BLaER1 (cell line): ENCODE measurements around the gene GNRH2.
"Not testable (repeated sequence)": the region's sequence is repeated elsewhere in the genome, so short reads cannot be mapped to it uniquely, and the experiment has no call there.

Experiments used
- H3K27ac ChIP-seq: shearing (Covaris generic); formaldehyde crosslinking; 2 replicates; pipeline ENCODE4 v1.8.1; 2022
- H3K27me3 ChIP-seq: shearing (Covaris generic); formaldehyde crosslinking; 2 replicates; pipeline ENCODE4 v1.8.1; 2022
- H3K36me3 ChIP-seq: shearing (Covaris generic); formaldehyde crosslinking; 2 replicates; pipeline ENCODE4 v1.8.1; 2022
- H3K4me1 ChIP-seq: shearing (Covaris generic); formaldehyde crosslinking; 2 replicates; pipeline ENCODE4 v1.8.1; 2022
- H3K4me2 ChIP-seq: shearing (Covaris generic); formaldehyde crosslinking; 2 replicates; pipeline ENCODE4 v1.8.1; 2022
- H3K4me3 ChIP-seq: shearing (Covaris generic); formaldehyde crosslinking; 2 replicates; pipeline ENCODE4 v1.8.1; 2022
- H3K9ac ChIP-seq: shearing (Covaris generic); formaldehyde crosslinking; 2 replicates; pipeline ENCODE4 v1.8.1; 2022
- H3K9me3 ChIP-seq: shearing (Covaris generic); formaldehyde crosslinking; 2 replicates; pipeline ENCODE4 v1.8.1; 2022
- H4K20me1 ChIP-seq: shearing (Covaris generic); formaldehyde crosslinking; 2 replicates; pipeline ENCODE4 v1.8.1; 2022
- Cebpa-rat ChIP-seq: shearing (Covaris generic); IDR thresholded peaks from 2 replicates; pipeline ENCODE4 v1.8.1; 2022

Gene GNRH2

GRCh38 chr20:3059489-3059888 lies 16.1 kb downstream of the GNRH2 start:
- H3K27ac ChIP-seq, result no peak overlapping the region
- no peaks in the 10 kb centered on the region for H3K27me3 ChIP-seq
- H3K4me3 ChIP-seq, result no peak overlapping the region
- H3K4me1 ChIP-seq, result no peaks in the 10 kb centered on the region
- no peak overlapping the region for H3K4me2 ChIP-seq
- H4K20me1 ChIP-seq, result no peaks in the 10 kb centered on the region
- H3K36me3 ChIP-seq, result no peaks in the 10 kb centered on the region
- TF ChIP-seq Cebpa-rat, result no peak
- no peaks in the 10 kb centered on the region for H3K9me3 ChIP-seq
- H3K9ac ChIP-seq, result no peak overlapping the region

DNA sequence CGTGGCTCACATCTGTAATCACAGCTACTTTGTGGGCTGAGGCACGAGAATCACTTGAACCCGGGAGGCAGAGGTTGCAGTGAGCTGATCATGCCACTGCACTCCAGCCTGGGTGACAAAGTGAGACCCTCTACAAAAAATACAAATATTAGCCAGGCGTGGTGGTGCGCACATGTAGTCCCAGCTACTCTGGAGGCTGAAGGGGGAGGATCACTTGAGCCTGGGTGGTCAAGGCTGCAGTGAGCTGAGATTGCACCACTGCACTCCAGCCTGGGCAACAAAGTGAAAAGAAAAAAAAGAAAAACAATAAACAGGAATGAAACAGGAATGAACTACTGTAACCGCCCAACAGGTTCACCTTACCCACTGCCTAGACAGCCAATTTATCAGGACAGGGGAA lies 20.7 kb downstream of the GNRH2 start:
- H3K4me1 ChIP-seq, result peaks cover 18% of the 10 kb centered on the region
- not testable (repeated sequence) for H3K36me3 ChIP-seq, H3K4me2 ChIP-seq, H3K9me3 ChIP-seq, H3K4me3 ChIP-seq, H3K27ac ChIP-seq, H3K9ac ChIP-seq, H3K27me3 ChIP-seq, H4K20me1 ChIP-seq

- Histone ChIP-seq H3K9ac (0 out of 2 replicates have a peak overlapping the region, but pooled peaks have one; percentile 35), H3K9me3 (no peaks in the 10 kb centered on the region), H3K4me2 (peak overlapping the region; percentile 51), H3K27me3 (peaks cover 20% of the 10 kb centered on the region), H3K36me3 (no peaks in the 10 kb centered on the region), H3K4me3 (no peak overlapping the region), H3K4me1 (peaks cover 18% of the 10 kb centered on the region), H4K20me1 (no peaks in the 10 kb centered on the region), H3K27ac (0 out of 2 replicates have a peak overlapping the region, but pooled peaks have one; percentile 9)
- TF ChIP-seq Cebpa-rat, result no peak
These were observed 24.0 kb downstream of the GNRH2 start for GRCh38 chr20:3067139-3068014.

DNA sequence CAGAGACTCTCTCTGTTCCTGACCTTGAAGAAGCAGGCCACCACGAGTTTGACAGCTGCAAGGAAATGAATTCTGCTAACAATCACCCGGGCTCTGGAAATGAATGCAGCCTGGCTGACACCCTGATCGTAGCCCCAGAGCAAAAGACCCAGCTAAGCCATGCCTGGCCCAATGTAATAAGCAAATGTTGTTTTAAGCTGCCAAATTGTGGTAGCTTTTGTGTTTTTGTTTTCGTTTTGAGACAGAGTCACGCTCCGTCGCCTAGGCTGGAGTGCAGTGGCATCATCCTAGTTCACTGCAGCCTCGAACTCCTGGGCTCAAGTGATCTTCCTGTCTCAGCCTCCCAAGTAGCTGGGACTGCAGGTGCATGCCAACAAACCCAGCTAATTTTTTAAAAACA lies 24.7 kb downstream of the GNRH2 start:
- Histone ChIP-seq H4K20me1 (no peaks in the 10 kb centered on the region), H3K36me3 (no peaks in the 10 kb centered on the region), H3K9ac (0 out of 2 replicates have a peak overlapping the region, but pooled peaks have one; percentile 35), H3K27ac (0 out of 2 replicates have a peak overlapping the region, but pooled peaks have one; percentile 9), H3K4me2 (peak overlapping the region; percentile 51), H3K27me3 (peaks cover 27% of the 10 kb centered on the region), H3K9me3 (no peaks in the 10 kb centered on the region), H3K4me1 (peaks cover 18% of the 10 kb centered on the region), H3K4me3 (no peak overlapping the region)
- no peak for TF ChIP-seq Cebpa-rat

DNA sequence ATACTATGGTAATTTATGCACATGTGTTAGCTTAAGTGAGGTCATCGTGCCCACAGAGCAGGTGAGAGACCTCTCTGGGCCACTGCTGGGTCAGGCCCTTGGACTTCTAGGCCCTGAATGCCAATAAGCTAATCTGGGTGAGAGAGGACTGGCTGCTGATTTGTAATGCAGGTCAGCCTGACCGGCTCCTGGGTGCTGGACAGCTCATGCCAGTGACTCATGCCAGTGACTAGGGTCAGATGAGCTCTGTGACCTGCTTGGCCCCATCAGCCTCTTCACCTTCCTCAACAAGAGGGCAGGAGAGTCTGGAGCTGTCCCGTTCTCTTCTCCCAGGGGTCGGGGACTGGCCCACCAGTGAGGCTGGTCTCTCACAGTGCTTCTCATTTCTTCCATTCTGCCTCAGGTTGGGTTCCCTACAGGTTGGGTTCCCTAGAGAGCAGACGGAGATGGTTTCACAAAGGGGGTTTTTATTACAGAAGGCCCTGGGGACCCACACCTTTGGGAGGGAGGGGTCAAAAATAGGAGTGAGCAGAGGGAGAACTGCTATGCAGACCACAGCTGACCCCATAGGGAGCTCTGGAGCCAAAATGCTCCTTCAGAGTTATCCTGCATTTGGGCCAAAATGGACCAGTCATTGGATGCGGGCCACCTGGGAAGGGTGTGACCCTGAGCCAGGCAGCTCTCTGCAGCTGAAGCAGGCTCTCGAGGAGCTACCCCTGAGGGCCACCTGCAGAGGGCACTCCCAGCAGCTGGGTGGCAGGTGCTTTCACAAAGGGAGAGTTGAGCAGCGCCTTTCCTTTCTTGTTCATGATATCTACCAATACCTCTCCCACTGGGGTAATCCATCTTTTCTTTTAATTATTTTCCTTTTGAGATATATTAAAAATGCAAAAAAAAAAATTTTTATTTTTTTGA lies 25.8 kb downstream of the GNRH2 start:
- H3K36me3 ChIP-seq, result no peaks in the 10 kb centered on the region
- no peak for TF ChIP-seq Cebpa-rat
- H3K9me3 ChIP-seq, result no peaks in the 10 kb centered on the region
- H3K27me3 ChIP-seq, result peaks cover 39% of the 10 kb centered on the region
- H3K27ac ChIP-seq, result no peak overlapping the region
- H3K9ac ChIP-seq, result no peak overlapping the region
- no peak overlapping the region for H3K4me2 ChIP-seq
- H4K20me1 ChIP-seq, result no peaks in the 10 kb centered on the region
- H3K4me3 ChIP-seq, result no peak overlapping the region
- H3K4me1 ChIP-seq, result peaks cover 18% of the 10 kb centered on the region

GRCh38 chr20:3070725-3071124 lies 27.3 kb downstream of the GNRH2 start:
- Histone ChIP-seq H3K9me3 (no peaks in the 10 kb centered on the region), H3K4me3 (no peak overlapping the region), H3K27me3 (peaks cover 44% of the 10 kb centered on the region), H4K20me1 (no peaks in the 10 kb centered on the region; the same call in 1 of the 2 replicates), H3K36me3 (no peaks in the 10 kb centered on the region), H3K4me1 (peaks cover 18% of the 10 kb centered on the region), H3K4me2 (no peak overlapping the region), H3K27ac (no peak overlapping the region), H3K9ac (no peak overlapping the region)
- no peak for TF ChIP-seq Cebpa-rat

DNA sequence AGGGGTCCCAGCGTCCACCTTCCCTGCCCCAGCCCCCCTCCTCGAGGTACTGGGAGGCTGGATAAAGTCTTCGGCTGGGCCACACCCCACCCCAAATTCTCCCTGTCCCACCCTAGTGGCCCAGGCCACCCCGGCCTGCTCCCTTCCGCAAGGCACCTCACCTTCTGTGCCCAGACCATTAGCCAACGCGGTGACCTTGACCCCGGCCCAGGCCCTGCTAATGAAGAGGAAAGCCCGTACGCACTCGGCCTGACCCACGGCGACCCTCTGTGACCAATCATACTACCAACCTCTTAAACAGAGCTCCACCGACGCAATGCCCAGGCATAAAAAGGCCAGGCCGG lies 27.8 kb downstream of the GNRH2 start:
- peak overlapping the region; percentile 55 for H3K4me3 ChIP-seq
- no peaks in the 10 kb centered on the region for H3K36me3 ChIP-seq
- H3K27ac ChIP-seq, result no peak overlapping the region
- TF ChIP-seq Cebpa-rat, result no peak
- no peaks in the 10 kb centered on the region for H3K9me3 ChIP-seq
- H3K4me1 ChIP-seq, result peaks cover 18% of the 10 kb centered on the region
- peak overlapping the region; percentile 43 for H3K4me2 ChIP-seq
- peaks cover 44% of the 10 kb centered on the region for H3K27me3 ChIP-seq
- H3K9ac ChIP-seq, result no peak overlapping the region
- no peaks in the 10 kb centered on the region; the same call in 1 of the 2 replicates for H4K20me1 ChIP-seq

- Histone ChIP-seq H3K27ac (no peak within 1 kb of the TSS), H3K4me1 (peaks cover 16% of the 10 kb centered on the region), H3K4me2 (peak within 1 kb of the TSS; percentile 43), H3K36me3 (no peaks in the 10 kb centered on the region), H3K27me3 (peaks cover 46% of the 10 kb centered on the region), H3K4me3 (peak within 1 kb of the TSS; percentile 55), H4K20me1 (no peaks in the 10 kb centered on the region; the same call in 1 of the 2 replicates), H3K9ac (no peak within 1 kb of the TSS), H3K9me3 (no peaks in the 10 kb centered on the region)
- TF ChIP-seq Cebpa-rat, result no peak
These were observed 28.4 kb downstream of the GNRH2 start, which contains the start of gene OXT for GRCh38 chr20:3071610-3072529. Gene OXT (plus strand): TSS chr20:3071620. CDS start chr20:3071656, 36 bp downstream.
